Raji (cell line): ENCODE data around the gene HOXA6.

Experiments used
- POLR2A ChIP-seq: IDR thresholded peaks from 2 replicates; pipeline ENCODE4 v1.6.1; 2011; ENCODE audit warnings: low read depth, low read length, control low read depth; ENCODE audit not compliant: insufficient read depth

HOXA6 gene

GRCh38 chr7:27152816-27153442 lies 5.4 kb upstream of the HOXA6 start:
- no peak for TF ChIP-seq POLR2A

- TF ChIP-seq POLR2A: no peak
These were observed 4.6 kb upstream of the HOXA6 start, which contains the start of gene HOXA3 for GRCh38 chr7:27151931-27152815. Gene HOXA3, minus strand, starts transcription at chr7:27152583. Its CDS starts 41,943 bp downstream, at chr7:27110640.

DNA sequence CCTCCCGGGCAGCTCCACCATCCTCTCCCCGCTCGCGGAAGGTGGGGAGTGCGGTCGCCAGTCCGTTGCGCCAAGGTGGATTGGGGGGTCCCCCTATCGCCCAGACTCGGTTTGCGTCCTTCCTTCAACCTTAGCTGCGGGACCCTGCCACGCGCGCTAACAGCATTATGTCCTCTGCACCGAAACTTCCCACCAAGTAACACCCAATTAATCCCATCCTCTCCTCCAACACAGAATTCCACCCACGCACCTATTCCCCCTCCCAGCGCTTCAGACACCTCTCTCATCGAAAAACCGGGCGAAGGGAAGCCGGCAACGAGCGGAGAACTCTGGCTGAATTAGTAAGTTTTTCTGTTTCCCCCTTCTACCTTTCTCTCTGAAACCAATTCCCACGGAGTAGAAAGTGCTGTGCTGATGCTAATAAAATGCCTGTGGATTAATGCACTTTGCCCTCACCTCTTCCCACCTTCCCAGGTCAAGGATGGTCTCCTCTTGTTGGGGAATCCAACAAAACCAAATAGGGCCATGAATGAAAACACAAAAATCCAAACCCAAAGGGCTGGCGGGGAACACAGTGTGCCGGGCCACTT lies 3.9 kb upstream of the HOXA6 start:
- no peak for TF ChIP-seq POLR2A

DNA sequence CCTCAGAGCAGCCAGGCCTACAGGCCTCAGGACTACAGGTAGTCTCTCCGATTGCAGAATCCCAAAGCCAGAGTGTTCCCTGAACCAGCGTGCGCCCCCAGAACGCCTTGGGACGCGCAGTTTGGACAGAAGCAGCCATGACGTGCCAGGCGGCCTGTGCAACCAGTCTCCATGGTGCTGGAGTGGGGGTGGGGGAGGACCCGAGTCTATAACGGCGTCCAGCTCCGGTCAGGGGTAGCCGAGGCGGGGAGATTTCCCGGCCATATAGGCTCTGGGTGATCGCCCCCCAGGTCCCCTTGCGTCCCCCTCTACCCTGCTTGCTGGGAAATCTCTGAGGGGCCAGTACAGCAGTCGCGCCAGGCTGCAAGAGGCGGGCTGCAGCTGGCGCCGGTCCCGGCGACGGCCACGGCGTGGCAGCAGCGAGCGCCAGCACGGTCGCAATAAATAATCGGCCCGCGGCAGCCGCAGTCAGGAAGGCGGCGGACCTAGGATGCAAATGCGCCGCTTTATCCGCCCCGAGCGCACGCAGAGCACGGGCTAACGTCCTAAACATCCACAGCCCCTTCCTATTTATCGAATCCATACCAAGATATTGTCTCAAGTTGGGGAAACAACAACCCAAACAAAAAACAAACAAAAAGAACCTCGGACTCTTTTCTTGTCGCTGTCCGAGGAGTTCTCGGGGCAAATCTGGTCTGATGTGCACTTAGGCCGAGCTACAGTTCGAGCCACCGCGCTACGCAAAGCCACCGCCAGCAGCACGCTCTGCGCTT lies 3.2 kb upstream of the HOXA6 start:
- peak; percentile 65 for TF ChIP-seq POLR2A

- TF ChIP-seq POLR2A: no peak
These were observed 2.4 kb upstream of the HOXA6 start for GRCh38 chr7:27149842-27150567.

DNA sequence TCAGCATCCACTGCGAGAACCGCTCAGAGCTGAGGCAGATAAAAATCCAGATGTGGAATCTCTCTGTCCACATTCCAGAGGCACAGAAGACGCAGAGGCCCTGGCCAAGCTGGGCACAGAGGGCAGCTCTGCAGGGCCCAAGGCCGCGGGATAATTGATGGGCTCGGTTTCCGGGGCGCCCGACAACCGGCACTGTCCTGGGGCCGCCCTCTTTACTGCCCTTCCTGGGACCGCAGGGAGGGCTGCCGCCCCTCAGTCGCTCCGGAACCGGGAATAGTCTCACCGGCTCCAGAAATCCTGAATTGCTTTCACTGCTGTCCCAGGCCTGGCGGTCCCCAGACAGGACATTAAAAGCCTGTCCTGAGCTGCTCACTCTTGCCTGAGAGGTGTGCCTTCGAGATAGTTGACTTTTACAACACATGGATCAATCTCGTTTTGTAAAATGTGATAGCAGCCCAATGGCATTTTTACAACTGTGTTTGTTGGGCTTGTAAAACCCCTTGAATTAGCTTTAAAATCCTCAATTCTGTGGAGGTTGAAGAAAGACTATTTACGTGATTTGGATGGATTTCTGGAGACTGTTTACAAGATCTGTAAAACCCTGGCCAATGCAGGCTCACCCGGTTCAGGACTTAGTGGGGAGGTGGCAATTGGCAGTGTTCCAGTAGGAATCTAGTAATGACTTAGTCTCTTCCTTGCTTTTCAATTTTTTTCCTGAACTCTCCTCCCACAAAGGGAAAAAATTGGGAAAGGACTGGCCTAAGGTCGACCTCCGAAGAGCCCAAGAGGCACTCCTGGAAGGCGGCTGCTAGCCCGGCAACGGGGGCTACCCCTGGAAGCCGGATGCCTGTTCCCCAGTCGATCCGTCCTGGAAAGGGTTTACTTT lies 1.4 kb upstream of the HOXA6 start:
- no peak for TF ChIP-seq POLR2A

- no peak for TF ChIP-seq POLR2A
These were observed 619 bp upstream of the HOXA6 start for GRCh38 chr7:27148031-27148755.

DNA sequence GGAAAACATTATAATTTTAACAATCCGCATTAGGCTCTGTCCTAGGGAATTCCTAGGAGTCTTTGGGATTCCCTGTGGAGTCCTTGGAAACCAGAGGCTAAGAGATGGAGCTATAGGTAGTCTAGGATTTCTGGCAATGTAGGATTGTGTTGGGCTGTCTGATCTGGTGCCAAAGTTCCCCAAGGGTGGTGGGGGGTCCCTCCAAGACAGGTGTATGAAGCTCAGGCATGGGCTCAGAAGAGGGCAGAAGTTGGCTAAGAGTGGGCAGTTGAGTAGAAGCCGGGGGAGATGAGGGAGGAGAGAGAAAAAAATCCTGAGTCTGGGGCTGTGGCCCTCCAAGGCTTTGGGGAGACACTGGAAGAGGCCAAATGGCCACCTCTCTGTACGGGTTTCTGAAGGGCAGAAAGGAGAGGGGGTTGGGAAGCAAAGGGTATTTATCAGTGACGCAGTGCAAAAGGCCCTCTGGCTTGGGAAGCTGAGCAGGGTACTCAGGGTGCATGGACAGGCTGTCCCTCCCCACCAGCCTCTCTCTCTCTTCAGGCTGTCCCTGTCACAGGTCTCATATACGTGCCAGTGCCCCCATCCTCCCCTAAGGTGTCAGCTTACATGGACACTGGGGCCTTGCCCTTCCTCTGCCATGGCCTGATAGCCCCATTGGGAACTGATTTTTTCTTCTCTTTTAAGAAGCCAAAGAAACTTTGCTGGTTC lies 929 bp downstream of the HOXA6 start:
- no peak for TF ChIP-seq POLR2A

GRCh38 chr7:27145914-27146412 lies 1.6 kb downstream of the HOXA6 start:
- TF ChIP-seq POLR2A: no peak

DNA sequence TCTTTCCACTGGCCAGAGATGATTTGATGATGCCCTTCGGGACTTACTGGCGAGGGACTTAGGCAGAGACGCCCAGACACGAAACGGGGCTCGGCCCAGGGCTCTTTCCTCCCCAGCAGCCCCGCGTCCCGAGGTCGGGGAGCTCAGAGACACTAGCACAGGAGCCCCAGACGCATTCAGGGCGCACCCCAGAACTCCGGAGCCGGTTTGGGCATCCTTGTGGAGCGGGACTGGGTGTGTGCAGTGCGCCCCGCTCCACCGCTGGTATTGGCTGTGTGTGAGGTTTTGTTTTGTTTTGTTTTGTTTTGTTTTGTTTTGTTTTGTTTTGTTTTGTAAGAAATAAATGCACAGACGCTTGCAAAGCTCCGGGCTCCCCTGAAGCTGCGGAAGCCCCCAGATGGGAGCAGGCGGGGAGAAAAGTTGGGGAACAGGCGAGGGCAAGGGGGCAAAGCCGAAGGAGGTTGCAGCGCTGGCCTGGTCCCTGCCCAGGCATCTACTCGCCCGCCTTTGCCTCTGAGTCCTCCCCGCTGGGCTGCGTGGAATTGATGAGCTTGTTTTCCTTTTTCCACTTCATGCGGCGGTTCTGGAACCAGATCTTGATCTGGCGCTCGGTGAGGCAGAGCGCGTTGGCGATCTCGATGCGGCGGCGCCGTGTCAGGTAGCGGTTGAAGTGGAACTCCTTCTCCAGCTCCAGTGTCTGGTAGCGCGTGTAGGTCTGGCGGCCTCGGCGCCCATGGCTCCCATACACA lies 2.2 kb downstream of the HOXA6 start:
- no peak for TF ChIP-seq POLR2A

DNA sequence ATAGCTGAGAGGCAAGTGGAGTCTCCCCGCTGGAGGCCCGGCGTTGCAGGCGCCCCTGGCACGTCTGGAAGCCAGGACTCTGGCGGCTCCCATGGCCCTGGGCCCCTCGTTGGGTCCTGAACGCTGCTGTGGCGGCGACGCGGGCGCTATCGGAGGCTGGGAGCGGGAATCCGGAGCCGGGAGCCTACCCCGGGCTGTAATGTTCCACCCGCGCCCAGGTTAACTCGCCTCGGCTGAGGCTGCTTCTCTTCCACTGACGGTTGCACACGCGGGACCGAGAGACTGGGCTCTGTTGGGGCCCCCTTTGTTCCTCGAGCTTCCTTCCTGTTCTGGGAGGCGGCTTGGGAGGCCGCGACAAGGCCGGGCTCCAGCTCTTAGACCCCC lies 2.8 kb downstream of the HOXA6 start:
- TF ChIP-seq POLR2A: no peak
